ENCODE results near the gene MYO3B. TPM values are rescaled to one million over a fixed set of nuclear protein-coding genes. Genes with fewer than 3 reads are reported as not detected.

MYO3B gene
- polyA plus RNA-seq, 2 of the 4 experiments (the other 2 are of a cell fraction), result 0.01 TPM; not detected in 1

- no peak for ATAC-seq
- Histone ChIP-seq H3K9me3 (no peaks in the 10 kb centered on the region), H3K4me1 (peaks cover 11% of the 10 kb centered on the region; the same call in 2 of the 3 replicates), H3K4me3 (no peak overlapping the region), H3K27ac (no peak overlapping the region), H3K4me2 (no peak overlapping the region)
- ChIA-PET POLR2A (no interaction called here), CTCF (no interaction called here)
- TF ChIP-seq FOSB (CRISPR knock-in tag; IDR thresholded peaks at IDR 0.05) (no peak), RNF2 (IDR thresholded peaks at IDR 0.05; ENCODE audit: borderline replicate concordance, low read depth) (no peak), EHMT2 (IDR thresholded peaks at IDR 0.05; ENCODE audit: low read depth) (no peak), CHD4 (IDR thresholded peaks at IDR 0.05; ENCODE audit: borderline replicate concordance) (no peak), SMC3 (IDR thresholded peaks at IDR 0.05) (no peak), EHF (CRISPR knock-in tag; IDR thresholded peaks at IDR 0.05) (no peak), HDAC2 (IDR thresholded peaks at IDR 0.05) (no peak), EP300 (IDR thresholded peaks at IDR 0.05) (no peak), ZFP36 (IDR thresholded peaks at IDR 0.05; ENCODE audit: borderline replicate concordance, partially characterized antibody) (no peak), ZC3H11A (IDR thresholded peaks at IDR 0.05) (no peak), FOXS1 (CRISPR knock-in tag; IDR thresholded peaks at IDR 0.05) (no peak), JUN (IDR thresholded peaks at IDR 0.05) (no peak), CEBPB (IDR thresholded peaks at IDR 0.05) (no peak), HOXB13 (CRISPR knock-in tag; IDR thresholded peaks at IDR 0.05; ENCODE audit: low read depth) (no peak), NR3C1 (IDR thresholded peaks at IDR 0.05) (no peak), KDM1A (IDR thresholded peaks at IDR 0.05; ENCODE audit: low read depth) (no peak)
- TF ChIP-seq, protein P1, sequence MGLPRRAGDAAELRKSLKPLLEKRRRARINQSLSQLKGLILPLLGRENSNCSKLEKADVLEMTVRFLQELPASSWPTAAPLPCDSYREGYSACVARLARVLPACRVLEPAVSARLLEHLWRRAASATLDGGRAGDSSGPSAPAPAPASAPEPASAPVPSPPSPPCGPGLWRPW (IDR thresholded peaks at IDR 0.05), result no peak
- TF ChIP-seq, protein P2, sequence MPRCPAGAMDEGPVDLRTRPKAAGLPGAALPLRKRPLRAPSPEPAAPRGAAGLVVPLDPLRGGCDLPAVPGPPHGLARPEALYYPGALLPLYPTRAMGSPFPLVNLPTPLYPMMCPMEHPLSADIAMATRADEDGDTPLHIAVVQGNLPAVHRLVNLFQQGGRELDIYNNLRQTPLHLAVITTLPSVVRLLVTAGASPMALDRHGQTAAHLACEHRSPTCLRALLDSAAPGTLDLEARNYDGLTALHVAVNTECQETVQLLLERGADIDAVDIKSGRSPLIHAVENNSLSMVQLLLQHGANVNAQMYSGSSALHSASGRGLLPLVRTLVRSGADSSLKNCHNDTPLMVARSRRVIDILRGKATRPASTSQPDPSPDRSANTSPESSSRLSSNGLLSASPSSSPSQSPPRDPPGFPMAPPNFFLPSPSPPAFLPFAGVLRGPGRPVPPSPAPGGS (IDR thresholded peaks at IDR 0.05), result no peak
- WGBS (ENCODE audit: missing lambda C conversion rate), result 52% methylated on average over 4 of the region's 4 CpGs
- no peak for FAIRE-seq
- DNase-seq (ENCODE audit: low read depth in 1 of 2, low spot score in 1 of 2), result no peak
These were observed 355.2 kb downstream of the MYO3B start for GRCh38 chr2:170533156-170533555.

DNA sequence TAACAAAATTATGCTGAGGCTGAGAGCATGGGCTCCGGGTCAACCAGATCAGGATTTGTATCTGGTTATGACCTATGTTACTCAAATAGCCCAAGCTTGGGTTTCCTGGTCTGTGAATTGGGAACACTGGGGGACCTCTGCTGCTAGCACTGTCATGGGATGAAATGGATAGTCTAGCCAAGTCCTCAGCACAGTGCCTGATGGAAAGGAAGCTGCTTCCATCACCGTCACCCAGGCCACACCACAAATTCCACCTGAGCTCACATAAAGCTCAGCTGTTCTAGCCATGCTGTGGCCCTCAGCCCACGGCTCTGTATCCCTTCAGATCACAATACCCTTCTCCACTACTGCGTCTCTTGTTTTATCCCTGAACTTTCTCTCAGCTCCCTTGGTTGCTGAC, 357.6 kb downstream of the MYO3B start:
- FAIRE-seq (no peak), ATAC-seq (no peak), DNase-seq (ENCODE audit: low read depth in 1 of 2, low spot score in 1 of 2) (no peak)
- Histone ChIP-seq H3K4me1 (peaks cover 2% of the 10 kb centered on the region; the same call in 1 of the 3 replicates), H3K9me3 (no peaks in the 10 kb centered on the region), H3K4me2 (no peak overlapping the region), H3K4me3 (no peak overlapping the region), H3K27ac (no peak overlapping the region)
- ChIA-PET POLR2A (no interaction called here), CTCF (no interaction called here)
- TF ChIP-seq FOSB (CRISPR knock-in tag; IDR thresholded peaks at IDR 0.05) (no peak), HDAC2 (IDR thresholded peaks at IDR 0.05) (no peak), EHF (CRISPR knock-in tag; IDR thresholded peaks at IDR 0.05) (no peak), BHLHE40 (IDR thresholded peaks at IDR 0.05; ENCODE audit: low read depth, low read length) (no peak), MAZ (IDR thresholded peaks at IDR 0.05; ENCODE audit: borderline replicate concordance, low read depth, low read length) (no peak), POLR2A (IDR thresholded peaks at IDR 0.05; ENCODE audit: low read length) (no peak), ZC3H11A (IDR thresholded peaks at IDR 0.05) (no peak), POLR2AphosphoS2 (conservative IDR thresholded peaks at IDR 0.05; ENCODE audit: low read length) (no peak), TP53 (CRISPR knock-in tag; IDR thresholded peaks at IDR 0.05) (no peak), KDM1A (IDR thresholded peaks at IDR 0.05; ENCODE audit: low read depth) (no peak)
- TF ChIP-seq, protein P2 (IDR thresholded peaks at IDR 0.05), result no peak
- WGBS (ENCODE audit: missing lambda C conversion rate), result 53% methylated on average over 4 of the region's 4 CpGs

DNA sequence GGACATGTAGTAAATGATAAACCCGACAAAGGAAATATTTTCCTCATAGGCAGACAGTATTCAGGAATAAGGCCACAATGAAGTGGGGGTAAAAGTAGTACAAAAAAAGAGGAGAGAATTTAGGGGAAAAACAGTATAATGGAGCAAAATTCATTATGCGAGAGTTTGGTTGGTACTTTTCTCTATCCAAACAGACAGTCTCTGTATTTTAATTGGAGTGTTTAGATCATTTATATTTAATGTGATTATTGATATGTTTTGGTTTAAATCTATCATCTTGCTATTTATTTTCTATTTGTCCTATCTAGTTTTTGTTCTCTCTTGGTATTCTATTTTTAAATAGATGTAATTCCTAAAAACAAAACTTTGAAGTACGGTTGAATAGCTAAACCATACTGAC, 366.9 kb downstream of the MYO3B start:
- no peak for ATAC-seq
- Histone ChIP-seq H3K4me1 (no peaks in the 10 kb centered on the region), H3K9me3 (peaks cover 9% of the 10 kb centered on the region; the same call in 1 of the 3 replicates), H3K4me3 (no peak overlapping the region), H3K4me2 (no peak overlapping the region), H3K27ac (no peak overlapping the region)
- ChIA-PET CTCF (no interaction called here), POLR2A (no interaction called here)
- TF ChIP-seq RNF2 (IDR thresholded peaks at IDR 0.05; ENCODE audit: borderline replicate concordance, low read depth) (no peak), MAZ (IDR thresholded peaks at IDR 0.05; ENCODE audit: borderline replicate concordance, low read depth, low read length) (no peak), USF2 (IDR thresholded peaks at IDR 0.05) (no peak), RFX5 (IDR thresholded peaks at IDR 0.05) (no peak), PHF8 (IDR thresholded peaks at IDR 0.05; ENCODE audit: borderline replicate concordance, low read depth) (no peak)
- WGBS (ENCODE audit: missing lambda C conversion rate), result 39% methylated on average over 3 of the region's 3 CpGs
- FAIRE-seq, result no peak
- DNase-seq (ENCODE audit: low read depth in 1 of 2, low spot score in 1 of 2), result no peak
